Transverse colon (tissue), 4 donors: ENCODE data around the gene LRP2. TPM values are rescaled to one million over a fixed set of nuclear protein-coding genes. Genes with fewer than 3 reads are reported as not detected.

ENCODE experiments used
- DNase-seq: peaks from one replicate; pipeline ENCODE4 v3.0.0-alpha.2; 2019
- H3K27ac ChIP-seq, 4 donors: fragments of 200-600 bp; sonication (generic); 2 replicates each; pipeline ENCODE4 v1.5.1; 2016 to 2018; ENCODE audit warnings: inconsistent platforms in 4 of 4
- H3K27me3 ChIP-seq: fragments of 200-600 bp; sonication (generic); 2 replicates; pipeline ENCODE4 v1.5.1; 2017; ENCODE audit warnings: inconsistent platforms
- H3K36me3 ChIP-seq, 4 donors: fragments of 200-600 bp; sonication (generic); 2 replicates each; pipeline ENCODE4 v1.5.1; 2017 to 2019; ENCODE audit warnings: inconsistent platforms in 4 of 4
- H3K4me1 ChIP-seq, 4 donors: fragments of 200-600 bp; sonication (generic); 2 replicates each; pipeline ENCODE4 v1.5.1; 2017 to 2020; ENCODE audit warnings: inconsistent platforms in 4 of 4
- H3K4me3 ChIP-seq, 4 donors: fragments of 200-600 bp; sonication (generic); 1 replicate in 1 of 4; 2 replicates in 3 of 4; pipeline versions ENCODE4 v1.5.1 to v1.6.1; 2017 to 2019; ENCODE audit warnings: inconsistent platforms in 4 of 4
- H3K9me3 ChIP-seq, 2 donors: fragments of 200-600 bp; sonication (generic); 2 replicates each; pipeline ENCODE4 v1.5.1; 2017 to 2019; ENCODE audit warnings: inconsistent platforms in 2 of 2
- CTCF ChIP-seq, 5 experiments: fragments of 200-600 bp in 3 of 5; fragments of 450-650 bp in 2 of 5; sonication (generic) in 3 of 5; IDR thresholded peaks; 1 replicate in 2 of 5; 2 replicates in 3 of 5; pipeline ENCODE4 v1.5.1; 2016 to 2017; ENCODE audit warnings: antibody characterized with exemption in 5 of 5, inconsistent platforms in 3 of 5, mild to moderate bottlenecking in 2 of 5, moderate library complexity in 1 of 5
- EP300 ChIP-seq: sonication (generic); formaldehyde crosslinking; IDR thresholded peaks from one replicate; pipeline ENCODE4 v1.6.1; 2017; ENCODE audit warnings: antibody characterized with exemption, low read depth
- POLR2A ChIP-seq: fragments of 450-650 bp; IDR thresholded peaks from one replicate; pipeline ENCODE4 v1.6.1; 2016; ENCODE audit warnings: antibody characterized with exemption, mild to moderate bottlenecking, moderate library complexity
- POLR2AphosphoS5 ChIP-seq, 3 donors: sonication (generic); formaldehyde crosslinking; IDR thresholded peaks; one replicate each; pipeline ENCODE4 v1.6.1; 2016; ENCODE audit warnings: antibody characterized with exemption in 3 of 3
- WGBS, 2 donors: methylation state at CpG; one replicate each; pipeline ENCODE4 v1.1.5; 2018; ENCODE audit warnings: low coverage in 1 of 2; 5-methylcytosine and 5-hydroxymethylcytosine counted together
- in situ Hi-C, 4 donors: fragments of 200-750 bp; cut with MboI; loops; one replicate each; pipeline versions ENCODE4 v1.15.0 to v1.15.1; 2017; ENCODE audit warnings: low sequenced_read_pairs in 3 of 4, low pct_ligation_motif_present in 1 of 4, low pct_unique_long_range_greater_than_20kb in 1 of 4
- intact Hi-C: fragments of 100-400 bp; cut with DNase I; formaldehyde crosslinking; loops from one replicate; pipeline ENCODE4 v1.15.1; 2023; ENCODE audit warnings: low total_unique reads
- total RNA-seq, 4 donors: library from RNA; depleted of rRNA; stranded (reverse); fragments of >200 nt; gene quantifications; one replicate each; pipeline ENCODE4 v1.1.0, GENCODE V29; 2016

Gene LRP2
- total RNA-seq, 4 donors from 2014 or later = not detected

DNA sequence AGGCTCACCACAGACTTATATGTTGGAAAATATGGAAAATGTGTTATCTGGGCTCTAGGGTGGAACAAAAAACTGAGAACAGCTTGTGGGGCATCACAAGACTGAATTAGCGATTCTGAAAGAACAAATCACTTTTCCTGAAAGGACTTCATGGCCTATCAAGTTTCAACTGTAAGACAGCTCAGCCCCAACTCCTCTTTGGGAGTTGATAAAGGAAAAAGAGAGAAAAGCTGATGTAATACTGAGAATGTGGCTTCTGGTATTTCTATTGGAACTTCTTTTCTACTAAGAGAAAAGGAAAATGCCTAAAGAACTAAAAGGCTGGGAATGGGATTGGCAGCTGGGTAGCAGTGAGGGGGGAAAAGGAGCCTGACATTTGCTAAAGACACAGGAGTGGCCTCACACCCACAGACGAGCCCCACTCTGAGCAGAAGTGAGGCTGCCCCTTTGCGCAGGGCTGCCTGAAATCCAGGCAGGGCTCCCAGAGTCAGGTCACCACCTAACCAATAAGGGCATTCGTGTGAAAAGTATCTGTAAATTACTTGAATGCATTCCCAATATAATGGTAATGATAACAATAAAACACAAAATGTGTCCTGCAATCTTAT is 75.6 kb downstream of the LRP2 start:
- no peaks in the 10 kb centered on the region for H3K36me3 ChIP-seq
- no peaks in the 10 kb centered on the region for H3K27me3 ChIP-seq
- WGBS, 2 donors = 71 to 84% methylated on average over 4 of the region's 4 CpGs
- in situ Hi-C loops = no loop called here
- no peaks in the 10 kb centered on the region for H3K9me3 ChIP-seq
- no peak for DNase-seq
- no peaks in the 10 kb centered on the region for H3K4me1 ChIP-seq
- no peak overlapping the region for H3K4me3 ChIP-seq
- no peak overlapping the region for H3K27ac ChIP-seq
- TF ChIP-seq POLR2A (no peak), POLR2AphosphoS5 (IDR thresholded peaks at IDR 0.05) (no peak), EP300 (no peak), CTCF (IDR thresholded peaks at IDR 0.05) (no peak)
- intact Hi-C loops = no loop called here

DNA sequence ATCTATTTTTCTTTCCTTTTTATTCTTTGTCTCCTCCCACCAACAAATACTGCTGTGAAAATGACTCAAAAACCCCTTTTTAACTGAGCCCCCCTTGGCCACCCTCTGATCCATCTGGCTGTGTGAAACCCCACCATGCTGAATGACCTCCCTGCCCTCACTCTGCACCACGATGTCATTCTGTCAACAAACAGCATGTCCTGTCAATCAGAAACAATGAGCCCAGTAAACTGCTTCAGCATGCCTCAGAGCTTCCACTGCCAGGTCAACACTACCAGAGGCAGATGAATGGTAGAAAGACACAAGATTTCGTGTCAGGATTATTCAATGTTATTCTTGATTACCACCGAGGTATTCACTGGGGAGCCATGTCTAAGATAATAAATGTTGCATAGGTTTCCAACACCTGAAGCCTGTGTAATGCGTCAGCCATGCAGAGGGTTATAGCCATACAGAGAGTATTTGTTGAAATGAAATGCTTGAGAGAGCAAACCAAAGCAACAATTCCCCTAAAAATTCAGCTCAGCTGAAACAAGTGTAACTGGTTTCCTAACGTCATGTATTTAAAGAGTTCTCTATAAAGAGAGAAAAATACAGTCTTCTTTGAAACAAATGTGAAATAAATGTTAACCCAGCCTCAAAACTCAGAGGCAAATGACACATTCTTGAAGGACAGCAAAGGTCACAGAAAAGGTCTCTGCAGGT is 76.7 kb downstream of the LRP2 start:
- TF ChIP-seq POLR2AphosphoS5 (IDR thresholded peaks at IDR 0.05) (no peak), EP300 (no peak), POLR2A (no peak), CTCF (IDR thresholded peaks at IDR 0.05) (no peak)
- intact Hi-C loops (no loop called here), in situ Hi-C loops (no loop called here)
- H3K4me1 ChIP-seq = no peaks in the 10 kb centered on the region
- no peak for DNase-seq
- H3K27me3 ChIP-seq = no peaks in the 10 kb centered on the region
- no peaks in the 10 kb centered on the region for H3K36me3 ChIP-seq
- WGBS, 2 donors = 56 to 79% methylated on average over 4 to 5 of the region's 5 CpGs
- H3K9me3 ChIP-seq = no peaks in the 10 kb centered on the region
- no peak overlapping the region for H3K27ac ChIP-seq
- no peak overlapping the region for H3K4me3 ChIP-seq

GRCh38 chr2:169280502-169280901 is 81.8 kb downstream of the LRP2 start:
- Histone ChIP-seq H3K9me3 (no peaks in the 10 kb centered on the region), H3K4me1 (no peaks in the 10 kb centered on the region), H3K27me3 (no peaks in the 10 kb centered on the region), H3K27ac (no peak overlapping the region), H3K36me3 (no peaks in the 10 kb centered on the region), H3K4me3 (no peak overlapping the region)
- intact Hi-C loops (no loop called here), in situ Hi-C loops (no loop called here)
- WGBS, 2 donors = 83 to 90% methylated on average over 2 to 4 of the region's 4 CpGs
- no peak for DNase-seq
- TF ChIP-seq POLR2A (no peak), POLR2AphosphoS5 (IDR thresholded peaks at IDR 0.05) (no peak), CTCF (IDR thresholded peaks at IDR 0.05) (no peak), EP300 (no peak)

- Histone ChIP-seq H3K36me3 (no peaks in the 10 kb centered on the region), H3K4me3 (no peak overlapping the region), H3K9me3 (no peaks in the 10 kb centered on the region), H3K27me3 (no peaks in the 10 kb centered on the region), H3K4me1 (no peaks in the 10 kb centered on the region), H3K27ac (no peak overlapping the region)
- in situ Hi-C loops (no loop called here), intact Hi-C loops (no loop called here)
- WGBS, 2 donors = 66 to 72% methylated on average over 3 to 7 of the region's 7 CpGs
- no peak for DNase-seq
- no peak for TF ChIP-seq EP300
- TF ChIP-seq POLR2A = no peak
- no peak for TF ChIP-seq CTCF (IDR thresholded peaks at IDR 0.05)
- TF ChIP-seq POLR2AphosphoS5 (IDR thresholded peaks at IDR 0.05) = no peak
These were observed 86.5 kb downstream of the LRP2 start for GRCh38 chr2:169275696-169276444.
